SU-DHL-6 (cell line): ENCODE data around the gene FAM186B.

Experiments
- CTCF ChIP-seq: fragments of 200-600 bp; sonication (generic); IDR thresholded peaks from one replicate; pipeline ENCODE4 v1.5.1; 2017; ENCODE audit warnings: antibody characterized with exemption, mild to moderate bottlenecking, low read length, moderate library complexity; ENCODE audit not compliant: insufficient read depth, poor library complexity, severe bottlenecking
- EZH2phosphoT487 ChIP-seq: fragments of 200-600 bp; sonication (generic), shearing (Covaris generic); conservative IDR thresholded peaks from 2 replicates; pipeline ENCODE4 v1.6.1; 2018; ENCODE audit warnings: mild to moderate bottlenecking, antibody characterized with exemption, low read length, moderate library complexity, mixed read lengths

- TF ChIP-seq CTCF (no peak), EZH2phosphoT487 (no peak)
Measured at GRCh38 chr12:49550693-49551252, 54.7 kb downstream of the FAM186B start.
